Measurements from ENCODE around the gene KAT8.
A peak's percentile ranks its signal among the peaks of the same experiment; 100 is the strongest.
"Not testable (repeated sequence)": the region's sequence is repeated elsewhere in the genome, so short reads cannot be mapped to it uniquely, and the experiment has no call there.

Gene KAT8

DNA sequence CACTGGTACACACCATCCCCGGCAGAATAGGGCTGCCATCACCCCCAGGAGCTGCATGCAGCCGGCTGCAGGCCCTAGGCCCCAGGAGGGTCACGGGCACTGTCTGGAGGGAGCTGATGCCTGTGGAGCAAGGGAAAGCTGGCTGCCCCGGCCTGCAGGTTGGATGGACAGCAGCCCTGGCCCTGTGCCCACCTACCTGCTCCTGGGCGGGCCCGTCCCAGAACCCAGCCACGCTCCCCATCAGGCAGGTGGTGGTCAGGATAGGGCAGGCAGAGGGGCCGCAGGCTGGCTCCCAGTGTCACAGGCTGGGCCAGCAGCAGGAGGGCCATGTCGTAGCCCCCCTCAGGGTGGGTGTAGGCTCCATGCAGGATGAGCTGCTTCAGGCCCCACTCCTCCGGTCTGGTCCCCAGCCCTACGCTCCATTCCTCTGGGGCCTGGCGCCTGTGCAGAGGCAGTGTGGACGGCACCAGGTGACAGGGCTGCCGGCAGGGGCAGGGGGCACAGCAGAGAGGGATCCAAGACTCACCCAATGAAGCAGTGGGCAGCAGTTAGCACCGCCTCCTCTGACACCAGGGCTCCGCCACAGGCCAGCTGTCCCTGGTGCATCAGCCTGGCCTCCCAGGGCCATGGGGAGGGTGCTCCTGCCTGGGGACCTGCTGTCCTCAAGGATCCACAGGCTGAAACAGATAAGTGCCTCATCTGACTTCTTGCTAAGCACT, 32.7 kb upstream of the KAT8 start:
- DNase-seq = no peak

DNA sequence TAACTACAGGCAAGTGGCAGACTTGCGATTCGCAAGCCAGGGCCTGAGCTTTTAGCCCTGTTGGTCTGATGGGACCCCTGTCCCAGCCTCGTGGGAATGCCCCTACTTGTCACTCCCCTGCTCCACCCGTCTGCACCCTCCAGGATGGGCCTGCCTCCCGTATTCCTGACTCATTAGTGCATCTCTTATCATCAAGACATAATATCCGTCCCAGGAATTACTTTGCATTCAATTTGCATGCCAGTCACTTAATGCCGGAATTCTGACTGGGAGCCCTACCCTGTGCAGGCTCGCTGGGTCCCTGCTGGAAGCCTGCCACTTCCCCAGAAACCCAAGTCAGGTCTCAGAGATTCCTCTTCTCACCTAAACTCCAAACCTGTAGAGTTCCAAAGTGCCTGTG, 32.1 kb upstream of the KAT8 start:
- no peak for DNase-seq

DNA sequence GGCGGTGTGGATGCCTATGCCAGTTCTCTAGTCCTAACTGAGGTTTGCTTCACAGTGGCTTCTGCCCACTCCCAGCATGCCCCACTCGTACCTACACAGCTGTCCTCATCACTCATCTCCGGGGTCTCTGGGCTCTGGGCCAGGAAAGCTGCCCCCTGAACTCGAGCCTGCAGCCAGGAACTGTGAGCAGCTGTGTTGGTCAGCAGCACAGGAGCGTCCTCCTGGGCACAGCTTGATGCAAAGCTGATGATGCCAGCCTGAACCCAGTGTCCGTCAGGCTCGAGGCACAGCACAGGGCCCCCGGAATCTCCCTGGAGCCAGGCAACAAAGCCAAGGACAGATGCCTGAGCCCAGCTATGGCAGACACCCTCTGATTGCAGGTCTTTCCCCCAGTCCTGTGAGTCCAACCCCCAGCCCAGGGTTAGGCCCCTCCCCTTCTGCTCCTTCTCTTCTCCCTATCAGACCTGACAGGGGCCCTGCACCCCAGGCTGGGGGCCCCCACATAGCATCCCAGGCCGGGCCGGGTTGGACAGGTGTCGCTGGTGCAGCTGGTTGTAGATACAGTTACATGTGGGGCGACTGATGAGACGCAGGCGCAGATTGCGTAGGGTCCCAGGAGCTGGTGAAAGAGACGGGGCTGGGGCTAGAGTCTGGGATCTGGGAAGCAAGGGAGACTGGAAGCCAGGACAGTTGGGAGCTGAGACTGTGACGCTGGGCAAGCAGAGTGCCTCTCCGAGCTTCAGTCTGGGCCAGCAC, 31.4 kb upstream of the KAT8 start:
- DNase-seq = no peak

DNA sequence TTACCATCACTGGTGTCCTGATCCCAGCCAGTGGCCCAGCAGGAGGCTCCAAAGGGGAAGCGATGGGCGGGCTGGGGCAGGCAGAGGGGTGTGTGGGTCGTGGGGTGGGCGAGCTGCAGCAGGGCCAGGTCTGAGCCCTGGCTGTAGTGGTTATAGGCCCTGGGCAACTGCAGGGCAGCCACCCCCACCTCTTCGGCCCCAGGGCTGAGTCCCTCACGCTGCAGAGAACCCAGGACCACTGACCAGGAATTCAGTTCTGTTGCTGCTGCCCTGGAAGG, 30.9 kb upstream of the KAT8 start:
- no peak for DNase-seq

DNA sequence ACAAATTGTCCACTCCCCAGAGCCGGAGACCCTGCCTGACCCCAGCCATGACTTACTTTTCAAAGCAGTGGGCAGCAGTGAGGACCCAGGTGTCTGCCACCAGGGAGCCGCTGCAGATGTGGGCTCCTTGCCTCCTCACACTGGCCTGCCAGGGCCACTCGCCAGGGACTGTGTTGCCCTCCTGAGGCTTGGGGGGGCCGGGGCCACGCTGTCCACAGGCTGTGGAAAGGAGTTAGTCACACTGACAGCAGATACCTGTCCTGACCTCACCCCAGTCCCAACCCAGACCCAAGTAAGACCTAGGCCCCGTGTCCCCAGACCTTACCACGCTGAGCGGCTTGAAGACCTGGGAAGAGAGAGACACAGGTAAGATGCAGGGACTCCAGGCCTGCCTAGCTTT, 30.0 kb upstream of the KAT8 start:
- no peak for DNase-seq

DNA sequence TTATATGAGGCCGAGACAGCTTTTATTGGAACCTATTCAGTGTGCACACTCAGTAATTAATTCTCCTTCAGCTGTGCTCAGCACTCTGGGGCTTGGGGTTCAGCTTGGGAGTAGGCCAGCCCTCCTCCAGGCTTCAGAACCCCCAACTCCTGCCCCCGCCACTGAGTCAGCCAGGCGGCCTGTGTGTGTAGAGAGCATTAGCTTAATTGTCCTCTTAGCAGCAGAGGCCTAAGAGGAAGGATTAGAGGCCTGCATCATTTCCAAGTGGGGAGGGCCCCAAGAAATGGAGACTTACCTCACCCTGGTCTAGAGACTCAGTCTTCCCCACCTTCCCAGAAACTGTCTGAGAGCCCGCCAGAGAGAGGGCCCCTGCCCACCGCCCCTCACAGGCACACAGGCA, 29.5 kb upstream of the KAT8 start:
- DNase-seq = no peak

DNA sequence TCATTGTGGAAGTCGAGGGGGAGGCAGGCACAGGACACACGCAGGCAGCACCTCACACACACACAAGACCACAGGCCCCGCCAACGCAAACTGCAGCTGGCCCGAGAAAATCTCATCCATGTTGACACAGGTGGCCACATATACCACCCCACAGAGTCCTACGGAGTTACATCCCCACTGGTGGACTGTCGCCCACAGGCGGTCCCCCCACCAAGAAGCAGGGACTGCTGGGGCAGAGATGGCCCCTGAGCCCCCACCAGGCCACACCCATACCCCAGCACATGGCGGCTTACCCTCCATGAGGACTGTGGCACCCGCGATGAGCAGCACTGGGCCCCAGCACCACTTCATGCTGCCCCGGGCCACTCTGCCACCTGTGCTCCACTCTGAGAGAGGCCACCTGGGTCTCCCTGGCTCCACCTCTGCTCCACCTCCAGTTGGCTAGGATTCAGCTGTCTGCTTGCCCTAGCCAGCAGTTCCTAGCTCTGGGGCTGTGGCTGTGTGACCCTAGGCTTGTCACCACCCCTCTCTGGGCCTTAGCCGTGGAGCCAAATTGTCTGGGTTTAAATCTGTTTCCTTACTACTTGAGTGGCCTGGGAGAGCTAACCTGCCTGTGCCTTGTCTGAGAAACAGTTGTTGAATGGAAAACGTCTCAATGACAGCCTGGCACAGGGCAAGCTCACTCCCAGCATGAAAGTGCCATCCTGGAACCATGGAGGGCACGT, 28.8 kb upstream of the KAT8 start, which contains the start of gene PRSS53:
TSS of gene PRSS53 (minus strand) at position 485 of the 725 bp plus-strand sequence. CDS start at position 351, 134 bp downstream.
- DNase-seq = no peak

DNA sequence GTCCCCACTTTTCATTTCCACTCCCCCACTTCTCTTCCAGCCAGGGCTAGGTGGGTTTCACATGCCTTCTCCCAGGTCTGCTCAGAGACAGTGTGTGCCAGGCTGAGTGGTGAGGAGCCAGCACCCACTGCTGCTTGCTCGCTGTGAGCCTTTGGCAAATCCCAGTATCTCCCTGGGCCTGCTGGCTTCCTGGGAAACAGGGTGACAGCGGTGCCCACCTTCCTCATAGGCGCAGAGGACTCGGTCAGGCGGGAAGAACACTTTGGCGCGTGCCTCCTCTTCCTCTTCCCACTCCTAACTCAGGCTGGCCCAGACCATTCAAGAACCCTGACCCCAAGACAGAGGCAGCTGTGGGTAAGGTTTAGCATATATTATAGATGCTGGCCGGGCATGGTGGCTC, 28.3 kb upstream of the KAT8 start:
- no peak for DNase-seq

DNA sequence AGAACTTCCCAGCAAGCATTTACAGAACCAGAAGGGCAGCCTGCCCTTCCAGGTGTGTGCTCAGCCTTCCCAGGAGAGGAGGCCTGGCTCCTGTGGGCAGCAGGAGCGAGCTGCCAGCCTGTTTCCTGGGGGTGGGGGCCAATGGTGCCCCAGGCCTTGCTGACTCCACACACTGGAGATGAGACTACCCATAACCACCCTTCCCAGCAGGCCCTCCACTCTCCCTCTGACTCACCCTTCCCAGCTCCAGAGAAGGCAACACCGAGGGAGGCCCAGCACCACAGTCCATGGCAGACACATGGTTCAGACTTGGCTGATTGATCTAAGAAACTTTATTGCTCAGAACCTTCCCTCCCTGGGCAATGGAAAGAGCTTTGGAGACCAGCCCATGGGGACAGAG, 26.9 kb upstream of the KAT8 start:
- DNase-seq = no peak

DNA sequence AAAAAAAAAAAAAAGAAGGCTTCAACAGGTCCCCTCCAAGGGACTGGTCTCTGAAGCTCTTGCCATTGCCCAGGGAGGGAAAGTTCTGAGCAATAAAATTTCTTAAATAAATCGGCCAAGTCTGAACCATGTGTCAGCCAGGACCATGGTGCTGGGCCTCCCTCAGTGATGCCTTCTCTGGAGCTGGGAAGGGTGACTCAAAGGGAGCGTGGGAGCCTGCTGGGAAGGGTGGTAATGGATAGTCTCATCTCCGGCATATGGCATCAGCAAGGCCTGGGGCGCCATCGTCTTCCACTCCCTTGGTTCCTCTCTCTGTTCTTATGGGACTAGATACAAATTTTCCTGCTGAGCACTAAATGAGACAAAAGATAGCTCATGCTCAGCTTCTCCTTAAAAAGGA, 25.1 kb upstream of the KAT8 start:
- DNase-seq = no peak

DNA sequence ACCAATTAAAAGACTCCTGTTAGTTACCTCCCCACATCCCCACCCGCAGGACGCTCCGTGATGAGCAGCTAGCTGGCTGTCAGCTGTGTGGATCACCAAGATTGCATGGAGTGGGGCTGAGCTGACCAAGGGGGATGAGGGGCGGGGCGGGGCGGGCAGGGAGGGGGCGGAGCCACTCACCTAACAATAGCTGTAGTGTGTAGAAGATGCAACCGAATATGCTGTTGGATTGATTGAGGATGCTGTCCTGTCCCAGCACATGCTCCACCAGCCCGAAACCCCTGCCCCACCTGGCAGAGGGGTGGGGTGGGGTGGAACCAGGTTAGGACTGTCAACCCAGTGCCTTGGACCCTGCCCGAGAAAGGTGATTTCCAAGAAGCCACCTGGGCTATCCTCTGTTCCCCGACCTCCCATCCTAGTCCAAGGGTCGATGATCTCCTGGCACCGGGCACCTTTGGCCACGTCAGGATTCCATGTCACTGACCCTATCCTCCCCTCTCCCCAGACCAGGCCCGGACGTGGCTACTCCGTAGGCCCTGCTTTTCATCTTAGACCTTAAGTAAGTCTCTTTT, 24.2 kb upstream of the KAT8 start:
- no peak for DNase-seq

DNA sequence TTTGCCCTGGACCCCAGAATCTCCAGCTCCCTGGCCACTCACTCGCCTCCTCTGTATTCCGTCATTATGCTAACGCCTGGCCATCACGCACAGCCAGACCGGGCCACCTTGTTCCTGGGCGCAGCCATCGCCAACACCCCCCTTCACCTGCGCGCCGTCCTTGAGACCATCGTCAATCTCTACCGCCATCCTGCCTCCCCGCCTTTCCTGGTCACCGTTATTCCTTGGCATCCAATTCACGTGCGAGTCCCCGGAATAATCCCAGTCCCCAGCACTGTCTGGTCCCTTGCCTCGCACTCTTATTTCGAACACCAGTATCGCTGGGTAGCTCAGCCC, 23.4 kb upstream of the KAT8 start:
- no peak for DNase-seq

DNA sequence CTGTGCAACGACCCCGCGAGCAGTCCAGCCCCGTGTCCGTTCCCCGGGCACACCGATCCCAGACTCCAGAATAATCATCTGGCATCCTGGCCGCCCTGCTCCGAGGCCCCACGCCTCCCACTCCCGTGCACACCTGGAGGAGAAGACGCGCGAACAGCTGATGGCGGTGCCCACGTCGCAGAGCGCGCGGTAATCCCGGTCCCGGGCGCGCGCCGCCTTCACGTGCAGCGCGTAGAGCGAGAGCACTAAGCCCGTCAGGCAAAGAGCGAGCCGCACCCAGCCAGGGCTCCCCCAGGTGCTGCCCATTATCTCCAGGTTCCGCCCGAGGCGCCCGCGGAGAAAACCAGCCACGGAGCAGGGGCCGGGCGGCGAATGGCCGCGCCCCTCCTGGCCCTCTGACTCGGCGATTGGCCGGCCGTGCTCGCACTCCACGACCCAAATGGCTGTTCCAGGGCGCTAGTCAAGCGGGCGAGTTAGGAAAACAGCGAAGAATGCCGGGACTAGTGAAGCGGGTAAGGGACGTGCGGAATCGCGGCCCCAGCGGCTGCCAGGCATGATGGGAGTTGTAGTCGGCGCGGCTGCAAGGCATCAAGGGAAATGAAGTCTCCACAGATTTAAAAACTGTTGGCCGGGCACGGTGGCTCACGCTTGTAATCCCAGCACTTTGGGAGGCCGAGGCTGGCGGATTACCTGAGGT, 22.9 kb upstream of the KAT8 start, which contains the start of gene VKORC1:
TSS of gene VKORC1 (minus strand) at position 374 of the 697 bp plus-strand sequence. CDS start at position 306, 68 bp downstream.
- DNase-seq = peak; percentile 73

DNA sequence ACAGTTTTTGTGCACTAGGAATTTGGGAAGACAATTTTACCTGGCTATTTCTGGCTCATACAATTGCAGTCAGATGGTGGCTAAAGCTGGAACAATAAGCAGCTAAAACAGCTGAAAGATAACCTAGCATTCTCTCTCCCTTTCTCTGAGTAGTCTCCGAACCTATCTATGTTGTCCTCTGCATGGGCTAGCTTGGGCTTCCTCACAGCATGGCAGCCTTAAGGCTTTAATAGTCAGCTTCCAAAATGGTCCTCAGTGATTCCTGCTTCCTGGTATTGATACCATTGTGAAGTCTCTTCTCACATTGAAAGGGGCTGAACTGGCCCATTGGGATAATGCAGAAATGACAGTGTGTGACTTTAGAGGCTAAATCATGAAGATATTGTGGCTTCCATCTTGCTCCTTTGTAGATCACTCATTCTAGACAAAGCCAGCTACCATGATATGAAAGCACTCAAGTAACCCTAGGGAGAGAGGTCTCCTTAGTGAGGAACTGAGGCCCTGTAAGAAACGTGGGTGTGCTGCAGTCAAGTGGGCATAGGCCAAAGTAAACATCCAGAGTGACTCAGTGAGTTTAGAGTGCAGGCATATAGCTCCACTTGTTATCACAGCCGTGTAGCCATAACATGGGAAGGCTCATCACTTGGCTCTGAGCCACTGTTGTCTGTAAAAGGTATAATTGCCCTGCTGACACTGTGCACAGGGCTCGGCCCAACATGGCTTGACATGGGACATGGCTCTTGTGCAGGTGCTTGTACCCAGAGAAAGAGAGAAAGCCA, 17.4 kb upstream of the KAT8 start:
- no peak for DNase-seq

DNA sequence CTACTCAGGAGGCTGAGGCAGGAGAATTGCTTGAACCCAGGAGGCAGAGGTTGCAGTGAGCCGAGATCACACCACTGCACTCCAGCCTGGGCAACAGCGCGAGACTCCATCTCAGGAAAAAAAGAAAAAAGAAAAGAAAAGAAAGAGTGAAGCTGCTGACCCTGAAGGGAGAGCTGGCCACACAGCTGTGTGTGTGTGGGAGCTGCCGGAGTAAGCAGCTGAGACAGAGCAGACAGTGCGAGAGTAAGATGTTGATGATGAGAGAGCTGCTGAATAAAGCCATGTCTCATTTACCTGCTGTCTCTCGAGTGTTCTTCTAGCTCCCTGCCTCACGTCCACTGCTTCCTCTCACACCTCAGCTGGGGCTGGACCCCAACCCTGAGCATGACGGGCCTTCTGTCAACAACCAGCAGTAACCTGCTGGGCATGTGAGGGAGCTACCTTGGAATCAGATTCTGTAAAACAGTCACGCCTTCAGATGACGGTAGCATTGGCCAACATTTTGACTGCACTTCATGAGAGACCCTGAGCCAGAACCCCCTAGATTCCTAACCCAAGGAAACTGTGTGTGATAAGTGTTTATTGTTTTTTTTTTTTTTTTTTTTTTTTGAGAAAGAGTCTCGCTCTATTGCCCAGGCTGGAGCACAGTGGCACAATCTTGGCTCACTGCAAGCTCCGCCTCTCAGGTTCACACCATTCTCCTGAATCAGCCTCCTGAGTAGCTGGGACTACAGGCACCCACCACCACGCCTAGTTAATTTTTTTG, 16.4 kb upstream of the KAT8 start:
- not testable (repeated sequence) for DNase-seq

DNA sequence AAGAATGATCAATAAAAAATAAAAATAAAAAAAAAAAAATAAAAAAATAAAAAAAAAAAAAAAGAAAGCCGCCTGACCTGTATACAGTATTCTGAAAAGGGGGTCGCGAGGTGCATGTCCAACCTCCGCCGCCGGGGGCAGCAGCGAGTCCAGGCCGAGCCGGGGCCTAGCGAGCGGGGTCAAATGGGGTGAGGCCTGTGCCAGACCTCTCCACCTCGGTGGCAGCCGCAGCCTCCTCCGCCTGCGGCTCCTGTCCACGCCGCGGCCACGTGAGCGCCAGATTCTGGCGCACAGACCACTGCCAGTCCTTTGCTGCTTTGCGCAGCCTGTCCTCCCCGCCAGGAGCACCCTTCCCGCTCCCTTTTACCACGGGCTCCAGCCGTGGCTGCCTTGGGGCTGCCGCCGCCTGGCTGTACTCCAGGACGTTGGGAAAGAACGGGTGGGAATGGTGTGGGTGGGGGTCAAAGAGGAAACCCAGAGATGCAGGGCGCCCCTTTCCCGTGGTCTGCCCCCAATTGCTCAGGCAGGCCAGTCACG, 11.7 kb upstream of the KAT8 start:
- DNase-seq = peak; percentile 67

DNA sequence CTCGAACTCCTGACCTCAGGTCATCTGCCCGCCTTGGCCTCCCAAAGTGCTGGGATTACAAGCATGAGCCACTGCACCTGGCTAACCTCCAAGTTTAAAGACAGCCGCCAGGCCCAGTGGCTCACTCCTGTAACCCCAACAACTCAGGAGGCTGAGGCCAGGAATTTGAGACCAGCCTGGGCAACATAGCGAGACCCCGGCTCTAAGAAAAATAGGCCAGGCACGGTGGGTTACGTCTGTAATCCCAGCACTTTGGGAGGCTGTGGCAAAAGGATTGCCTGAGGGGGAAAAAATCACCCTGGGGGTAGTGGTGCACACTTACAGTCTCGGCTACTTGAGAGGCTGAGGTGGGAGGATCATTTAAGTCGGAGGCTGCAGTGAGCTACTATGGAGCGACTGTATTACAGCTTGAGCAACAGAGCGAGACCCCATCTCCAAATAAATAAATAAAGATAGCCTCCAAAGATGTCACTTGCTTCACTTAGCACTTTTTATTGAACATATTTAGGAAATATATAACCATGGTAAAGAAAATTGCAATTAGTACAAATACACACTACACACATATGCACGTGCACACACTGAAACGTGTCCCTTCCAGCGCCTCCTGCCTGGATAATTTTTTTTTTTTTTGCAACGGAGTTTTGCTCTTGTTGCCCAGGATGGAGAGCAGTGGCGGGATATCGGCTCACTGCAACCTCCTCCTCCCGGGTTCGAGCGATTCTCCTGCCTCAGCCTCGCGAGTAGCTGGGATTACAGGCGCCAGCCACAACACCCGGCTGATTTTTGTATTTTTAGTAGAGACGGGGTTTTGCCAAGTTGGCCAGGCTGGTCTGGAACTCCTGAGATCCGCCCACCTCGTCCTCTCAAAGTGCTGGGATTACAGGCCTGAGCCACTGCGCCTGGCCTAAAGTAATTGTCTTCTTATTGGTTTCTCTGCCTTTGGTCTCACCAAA, 10.7 kb upstream of the KAT8 start:
- DNase-seq = no peak

DNA sequence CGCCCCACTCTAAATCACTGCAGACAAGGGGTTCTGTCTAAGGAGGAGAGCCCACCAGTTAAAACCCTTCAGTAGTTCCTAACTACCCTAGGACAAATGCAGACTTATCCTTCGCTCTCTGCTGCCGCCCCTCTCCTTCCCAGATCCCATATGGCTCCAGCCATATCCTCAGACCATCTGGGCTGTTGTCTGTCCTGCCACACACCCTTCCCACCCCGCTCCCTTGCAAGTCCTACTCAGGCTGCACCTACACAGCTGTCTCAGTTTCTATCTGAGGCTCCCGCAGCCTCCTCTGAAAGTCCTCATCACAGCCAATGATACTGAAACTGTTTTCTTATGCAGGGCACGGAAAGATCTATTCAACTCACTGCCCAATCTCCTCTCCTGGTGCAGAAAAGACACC, 10.0 kb upstream of the KAT8 start:
- DNase-seq = no peak

DNA sequence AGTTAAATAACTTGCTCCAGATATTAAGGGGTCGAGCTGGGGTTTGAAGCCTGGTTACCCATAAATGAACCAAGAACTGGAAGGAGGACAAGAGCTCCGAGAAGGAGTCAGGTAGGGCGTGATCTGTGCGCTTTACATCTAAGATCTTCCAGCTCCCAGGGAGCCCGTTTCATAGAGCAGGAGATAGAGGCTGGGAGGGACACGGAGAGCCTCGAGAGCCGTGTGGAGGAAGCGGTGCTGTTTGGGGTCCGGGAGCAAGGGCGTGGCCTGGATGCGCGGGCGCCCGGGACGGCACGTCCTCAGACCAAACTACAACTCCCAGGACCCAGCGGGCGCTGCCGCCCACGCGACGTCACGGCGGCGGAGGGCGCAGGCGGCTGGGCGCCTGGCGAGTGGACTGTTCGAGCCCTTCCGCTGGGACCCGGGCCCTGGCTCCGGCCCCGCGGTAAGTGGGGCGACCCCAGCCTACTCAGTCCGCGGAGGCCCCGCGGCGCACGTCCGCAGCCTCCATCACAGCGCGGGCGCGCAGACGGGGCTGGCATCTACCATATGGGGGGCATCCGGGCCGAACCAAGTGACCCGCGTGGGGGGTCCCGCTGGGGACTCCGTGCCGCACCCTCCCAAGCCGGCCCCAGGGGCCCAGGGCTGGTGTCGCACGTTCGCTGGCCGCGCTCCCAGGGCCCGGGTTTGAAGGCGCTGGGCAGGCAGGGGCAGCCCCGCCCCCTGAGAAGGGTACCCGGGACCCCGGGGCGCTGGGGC, 9.2 kb upstream of the KAT8 start, which contains the start of gene BCKDK:
TSS of gene BCKDK (plus strand) at position 352 of the 759 bp plus-strand sequence. CDS start 838 bp downstream, outside the sequence.
- DNase-seq = peak; percentile 85

Measured in 8988T (cell line).